Measurements from ENCODE around the gene PRDM15.
A peak's percentile ranks its signal among the peaks of the same experiment; 100 is the strongest.

The PRDM15 gene

GRCh38 chr21:41897047-41897669, 18.0 kb upstream of the PRDM15 start:
- no peak for DNase-seq (ENCODE audit: extremely low spot score)
- ChIA-PET POLR2A (no interaction called here), CTCF (no interaction called here)
- TF ChIP-seq CTCF (IDR thresholded peaks at IDR 0.05; ENCODE audit: control extremely low read depth, extremely low read depth, low read depth, missing control alignments), result no peak

- POLR2A ChIA-PET, result no interaction called here
- CTCF ChIA-PET, result interaction anchor here (1.2 to 1.9 kb wide), 3 partner anchors 12 to 79 kb away, joined by 4 to 5 read pairs (median 4); no protein-coding TSS in a partner anchor
- TF ChIP-seq CTCF (IDR thresholded peaks at IDR 0.05; ENCODE audit: control extremely low read depth, extremely low read depth, low read depth, missing control alignments), result no peak
- peak; percentile 53 for DNase-seq (ENCODE audit: extremely low spot score)
Observed at GRCh38 chr21:41895643-41896493, 16.7 kb upstream of the PRDM15 start.

GRCh38 chr21:41894922-41895557, 15.9 kb upstream of the PRDM15 start:
- TF ChIP-seq CTCF (IDR thresholded peaks at IDR 0.05; ENCODE audit: control extremely low read depth, extremely low read depth, low read depth, missing control alignments), result no peak
- DNase-seq (ENCODE audit: extremely low spot score), result no peak
- ChIA-PET POLR2A (no interaction called here), CTCF (interaction anchor here (1.2 to 1.9 kb wide), 3 partner anchors 11 to 78 kb away, joined by 4 to 5 read pairs (median 4); no protein-coding TSS in a partner anchor)

- ChIA-PET CTCF (interaction anchor here (1.5 kb wide), 1 partner anchor 16 kb away, joined by 4 read pairs; no protein-coding TSS in a partner anchor), POLR2A (no interaction called here)
- DNase-seq (ENCODE audit: extremely low spot score), result no peak
- no peak for TF ChIP-seq CTCF (IDR thresholded peaks at IDR 0.05; ENCODE audit: control extremely low read depth, extremely low read depth, low read depth, missing control alignments)
Observed at GRCh38 chr21:41894511-41894910, 15.4 kb upstream of the PRDM15 start.

- ChIA-PET POLR2A (no interaction called here), CTCF (no interaction called here)
- no peak for TF ChIP-seq CTCF (IDR thresholded peaks at IDR 0.05; ENCODE audit: control extremely low read depth, extremely low read depth, low read depth, missing control alignments)
- DNase-seq (ENCODE audit: extremely low spot score), result no peak
Observed at GRCh38 chr21:41892726-41893125, 13.6 kb upstream of the PRDM15 start.

- ChIA-PET POLR2A (no interaction called here), CTCF (no interaction called here)
- no peak for DNase-seq (ENCODE audit: extremely low spot score)
- TF ChIP-seq CTCF (IDR thresholded peaks at IDR 0.05; ENCODE audit: control extremely low read depth, extremely low read depth, low read depth, missing control alignments), result no peak
Observed at GRCh38 chr21:41891132-41891531, 12.0 kb upstream of the PRDM15 start.
